Esophagus squamous epithelium (tissue), 5 donors: ENCODE results near the gene MNT. TPM values are rescaled to one million over a fixed set of nuclear protein-coding genes. Genes with fewer than 3 reads are reported as not detected.

Experiments used
- DNase-seq: peaks from one replicate; lab custom pipeline; 2025; lab: John Stamatoyannopoulos, UW
- H3K27ac ChIP-seq, 4 donors: fragments of 200-600 bp; sonication (generic); one replicate each; pipeline ENCODE4 v1.5.1; 2016 to 2019; ENCODE audit warnings: mild to moderate bottlenecking in 1 of 4
- H3K27me3 ChIP-seq, 4 donors: fragments of 200-600 bp; sonication (generic); 1 replicate in 3 of 4; 2 replicates in 1 of 4; pipeline versions ENCODE4 v1.5.1 to v1.6.0; 2017 to 2021; ENCODE audit warnings: antibody characterized with exemption in 1 of 4
- H3K36me3 ChIP-seq, 3 donors: fragments of 200-600 bp; sonication (generic); one replicate each; pipeline ENCODE4 v1.5.1; 2016 to 2019
- H3K4me1 ChIP-seq, 3 donors: fragments of 200-600 bp; sonication (generic); one replicate each; pipeline ENCODE4 v1.5.1; 2017 to 2019
- H3K4me3 ChIP-seq, 4 donors: fragments of 200-600 bp; sonication (generic); 1 replicate in 3 of 4; 2 replicates in 1 of 4; pipeline ENCODE4 v1.5.1; 2016 to 2019; ENCODE audit warnings: mild to moderate bottlenecking in 2 of 4, moderate library complexity in 1 of 4
- H3K9me3 ChIP-seq, 3 donors: fragments of 200-600 bp; sonication (generic); one replicate each; pipeline ENCODE4 v1.5.1; 2016 to 2019
- CTCF ChIP-seq, 6 experiments: fragments of 450-650 bp in 4 of 6; fragments of 200-600 bp in 2 of 6; sonication (generic) in 2 of 6; IDR thresholded peaks; one replicate each; pipeline ENCODE4 v1.5.1; 2016 to 2019; ENCODE audit warnings: antibody characterized with exemption in 6 of 6, mild to moderate bottlenecking in 4 of 6, moderate library complexity in 4 of 6
- POLR2A ChIP-seq, 4 donors: fragments of 450-650 bp; IDR thresholded peaks; one replicate each; pipeline ENCODE4 v1.6.1; 2017; ENCODE audit warnings: antibody characterized with exemption in 4 of 4, mild to moderate bottlenecking in 4 of 4, moderate library complexity in 3 of 4
- WGBS, 2 donors: methylation state at CpG; one replicate each; pipeline ENCODE4 v1.1.5; 2018; 5-methylcytosine and 5-hydroxymethylcytosine counted together
- intact Hi-C: fragments of 100-400 bp; cut with DNase I; formaldehyde crosslinking; loops from one replicate; pipeline ENCODE4 v1.15.0; 2022
- total RNA-seq, 4 donors: library from RNA; depleted of rRNA; stranded (reverse); fragments of >200 nt; gene quantifications; one replicate each; pipeline ENCODE4 v1.1.0, GENCODE V29; 2016
- donor health status: DM: yes; HTN: yes; CAD: no.

MNT gene
- total RNA-seq, 4 donors from 2014 or later, result 7.2 to 23.0 (median 17.4) TPM

- intact Hi-C loops, result no loop called here
- no peaks in the 10 kb centered on the region for H3K27me3 ChIP-seq
- no peaks in the 10 kb centered on the region for H3K36me3 ChIP-seq
- H3K9me3 ChIP-seq, result no peaks in the 10 kb centered on the region
- H3K4me1 ChIP-seq, result peaks cover 4 to 36% (median 9%) of the 10 kb centered on the region in 3 donors
- no peak overlapping the region for H3K4me3 ChIP-seq
- TF ChIP-seq POLR2A (IDR thresholded peaks at IDR 0.05), result no peak
- TF ChIP-seq CTCF (IDR thresholded peaks at IDR 0.05), result no peak
- WGBS, 2 donors, result 96 to 100% methylated on average over 2 to 5 of the region's 6 CpGs
- no peak overlapping the region for H3K27ac ChIP-seq
- DNase-seq, result no peak
Observed at GRCh38 chr17:2351269-2351668, 49.6 kb downstream of the MNT start.

GRCh38 chr17:2347805-2348685 lies 52.8 kb downstream of the MNT start:
- Histone ChIP-seq H3K27me3 (no peaks in the 10 kb centered on the region), H3K4me1 (peaks cover 4 to 36% (median 6%) of the 10 kb centered on the region in 3 donors), H3K27ac (peak overlapping the region; percentile 15 to 81 (median 59)), H3K36me3 (peaks cover 0 to 19% (median 4%) of the 10 kb centered on the region in 3 donors), H3K4me3 (no peak overlapping the region), H3K9me3 (no peaks in the 10 kb centered on the region)
- no peak for DNase-seq
- intact Hi-C loops, result no loop called here
- WGBS, 2 donors, result 76 to 83% methylated on average over 8 to 10 of the region's 11 CpGs
- no peak for TF ChIP-seq CTCF (IDR thresholded peaks at IDR 0.05)
- TF ChIP-seq POLR2A (IDR thresholded peaks at IDR 0.05), result no peak

GRCh38 chr17:2346475-2346874 lies 54.4 kb downstream of the MNT start:
- DNase-seq, result no peak
- no peaks in the 10 kb centered on the region for H3K27me3 ChIP-seq
- intact Hi-C loops, result no loop called here
- TF ChIP-seq CTCF (IDR thresholded peaks at IDR 0.05) (no peak), POLR2A (IDR thresholded peaks at IDR 0.05) (no peak)
- WGBS, 2 donors, result 34 to 74% methylated on average over 5 to 8 of the region's 8 CpGs
- peak overlapping the region; percentile 57 to 82 (median 80) for H3K27ac ChIP-seq
- peaks cover 0 to 35% (median 4%) of the 10 kb centered on the region in 3 donors for H3K36me3 ChIP-seq
- peaks cover 4 to 33% (median 6%) of the 10 kb centered on the region in 3 donors for H3K4me1 ChIP-seq
- no peak overlapping the region for H3K4me3 ChIP-seq
- no peaks in the 10 kb centered on the region for H3K9me3 ChIP-seq

DNA sequence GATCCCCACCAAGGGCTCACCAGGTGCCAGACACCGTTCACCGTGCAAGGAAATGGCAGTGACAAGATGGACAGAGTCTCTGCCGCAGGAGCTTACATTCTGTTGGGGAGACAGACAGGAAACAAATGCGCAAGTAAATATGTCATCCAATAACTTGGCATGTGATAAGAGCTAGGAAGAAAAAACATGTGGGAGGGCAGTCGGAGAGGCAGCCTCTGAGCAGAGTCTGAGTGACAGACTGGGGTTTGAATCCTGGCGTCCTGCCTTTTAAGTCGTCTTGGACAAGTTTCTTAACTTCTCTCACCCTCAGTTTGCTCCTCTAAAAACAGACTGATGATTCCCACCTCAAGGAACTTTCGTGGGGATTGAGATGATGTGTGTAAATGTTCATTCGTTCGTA lies 56.3 kb downstream of the MNT start:
- Histone ChIP-seq H3K4me1 (peaks cover 4 to 33% (median 6%) of the 10 kb centered on the region in 3 donors), H3K4me3 (no peak overlapping the region), H3K9me3 (no peaks in the 10 kb centered on the region), H3K36me3 (peaks cover 0 to 43% (median 4%) of the 10 kb centered on the region in 3 donors), H3K27me3 (no peaks in the 10 kb centered on the region), H3K27ac (no peak overlapping the region)
- 89% methylated on average over 9 of the region's 10 CpGs for WGBS, 2 donors
- no peak for DNase-seq
- intact Hi-C loops, result no loop called here
- TF ChIP-seq CTCF (IDR thresholded peaks at IDR 0.05), result no peak
- no peak for TF ChIP-seq POLR2A (IDR thresholded peaks at IDR 0.05)

DNA sequence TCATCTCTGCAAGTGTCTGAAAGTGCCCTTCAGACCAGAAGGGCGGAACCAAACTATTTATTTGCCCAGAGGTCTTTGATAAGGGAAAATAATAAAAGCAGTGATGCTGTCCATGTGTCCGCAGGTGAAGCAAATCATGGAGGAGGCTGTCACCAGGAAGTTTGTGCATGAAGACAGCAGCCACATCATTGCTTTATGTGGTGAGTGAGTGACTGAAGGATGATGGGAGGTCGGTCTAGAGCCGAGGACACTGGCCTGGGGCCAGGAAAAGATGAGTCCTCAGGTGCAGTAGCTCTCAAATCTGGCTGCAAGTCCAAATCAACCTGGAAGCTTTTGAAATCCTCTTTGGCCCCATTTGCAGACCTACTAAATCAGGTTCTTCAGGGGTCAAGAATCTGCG lies 57.4 kb downstream of the MNT start:
- Histone ChIP-seq H3K4me3 (no peak overlapping the region), H3K36me3 (peaks cover 0 to 43% (median 4%) of the 10 kb centered on the region in 3 donors), H3K9me3 (no peaks in the 10 kb centered on the region), H3K27me3 (no peaks in the 10 kb centered on the region), H3K4me1 (peaks cover 5 to 39% (median 6%) of the 10 kb centered on the region in 3 donors), H3K27ac (no peak overlapping the region)
- intact Hi-C loops, result no loop called here
- TF ChIP-seq CTCF (IDR thresholded peaks at IDR 0.05) (no peak), POLR2A (IDR thresholded peaks at IDR 0.05) (no peak)
- DNase-seq, result no peak
- WGBS, 2 donors, result 49 to 60% methylated on average over 4 to 5 of the region's 5 CpGs
